GM21367 (cell line): ENCODE results near the gene FAM177A1.

ENCODE experiments used
- ATAC-seq: cut with Tn5 transposase; IDR thresholded peaks from one replicate; pipeline ENCODE4 v1.9.1; 2021; ENCODE audit not compliant: unreplicated experiment

FAM177A1 gene

DNA sequence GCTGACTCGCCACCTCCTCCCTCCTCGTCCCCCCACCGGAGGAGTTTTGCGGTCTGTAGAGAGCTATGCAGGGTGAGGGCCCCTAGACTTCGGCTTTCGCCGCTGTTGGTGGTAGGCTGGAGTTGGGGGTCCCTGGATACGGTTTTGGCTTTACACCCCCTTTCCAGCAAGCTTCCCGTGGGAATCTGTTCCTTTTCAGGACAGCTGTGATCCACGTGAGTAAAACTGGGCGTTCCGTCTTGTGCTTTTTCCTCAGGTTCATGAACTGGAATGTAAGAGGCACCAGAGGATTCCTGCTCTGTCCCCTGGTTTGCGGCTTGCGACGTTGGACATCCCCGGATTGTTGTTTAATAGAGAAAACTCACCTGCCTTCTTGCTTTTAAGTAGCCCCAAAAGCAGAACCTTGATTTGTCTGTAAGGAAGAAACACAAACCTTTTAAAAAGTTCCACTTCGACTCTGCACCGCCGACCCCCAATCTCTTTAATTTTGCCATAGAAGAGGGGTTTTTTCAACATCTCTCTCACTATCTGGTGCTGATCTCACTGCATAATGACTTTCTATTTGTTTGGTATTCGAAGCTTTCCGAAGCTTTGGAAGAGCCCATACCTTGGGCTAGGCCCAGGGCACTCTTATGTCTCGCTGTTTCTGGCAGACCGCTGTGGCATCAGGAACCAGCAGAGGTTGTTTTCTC is 76.8 kb downstream of the FAM177A1 start:
- ATAC-seq = peak; percentile 5

DNA sequence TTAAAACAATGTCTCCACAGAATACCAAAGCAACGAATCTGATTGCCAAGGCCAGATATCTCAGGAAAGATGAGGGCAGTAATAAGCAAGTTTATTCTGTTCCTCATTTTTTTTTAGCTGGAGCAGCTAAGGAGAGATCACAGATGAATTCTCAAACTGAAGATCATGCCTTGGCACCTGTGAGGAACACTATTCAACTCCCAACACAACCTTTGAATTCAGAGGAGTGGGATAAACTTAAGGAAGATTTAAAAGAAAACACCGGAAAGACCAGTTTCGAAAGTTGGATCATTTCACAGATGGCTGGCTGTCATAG is 77.3 kb downstream of the FAM177A1 start:
- no peak for ATAC-seq

DNA sequence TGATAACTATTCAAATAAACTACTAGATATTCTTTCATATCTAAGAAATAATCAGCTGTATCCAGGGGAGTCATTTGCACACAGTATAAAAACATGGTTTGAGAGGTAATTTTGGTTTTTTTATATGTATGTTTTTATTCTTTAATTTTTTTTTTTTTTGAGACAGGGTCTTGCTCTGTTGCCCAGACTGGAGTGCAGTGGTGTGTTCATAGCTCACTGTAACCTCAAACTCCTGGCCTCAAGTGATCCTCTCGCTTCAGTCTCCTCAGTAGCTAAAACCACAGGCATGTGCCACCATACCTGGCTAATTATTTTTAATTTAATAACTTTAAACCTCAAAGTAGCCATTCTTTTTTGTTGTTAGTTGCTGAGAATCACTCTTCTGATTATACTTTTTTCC is 78.1 kb downstream of the FAM177A1 start:
- ATAC-seq = no peak
